ENCODE data around the gene FOXN3.

DNA sequence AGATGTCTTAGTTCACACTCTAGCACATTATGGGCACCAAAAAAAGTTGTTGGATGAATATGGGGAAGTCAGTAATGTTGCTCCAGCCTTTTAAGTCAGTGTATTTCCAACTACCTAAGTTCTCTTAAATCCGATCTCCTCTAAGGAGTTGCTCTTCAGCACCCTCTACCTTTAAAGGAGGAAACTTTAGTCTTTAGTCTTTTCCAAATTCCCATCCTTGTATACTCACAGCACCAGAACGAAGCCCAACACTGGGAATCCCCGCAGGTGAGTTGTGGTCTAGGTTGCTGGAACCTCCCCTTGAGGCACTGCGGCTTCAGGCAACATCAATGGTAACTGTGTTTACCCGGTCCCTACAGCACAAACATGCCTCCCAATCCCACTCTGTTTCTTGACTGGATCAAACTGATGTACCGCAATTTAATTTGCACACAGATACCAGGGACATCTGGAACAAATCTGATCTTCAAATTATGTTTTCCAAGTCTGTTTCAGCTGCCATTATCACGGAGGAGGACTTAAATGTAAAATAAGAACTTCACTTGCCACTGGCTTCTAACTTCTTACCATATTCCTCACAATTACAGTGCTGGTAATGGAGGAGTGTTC lies 179.0 kb downstream of the FOXN3 start:
- TF ChIP-seq POLR2A (IDR thresholded peaks at IDR 0.05; ENCODE audit: low read depth, low read length) (no peak), POLR2AphosphoS5 (IDR thresholded peaks at IDR 0.05; ENCODE audit: low read depth, low read length) (no peak)

Data from GM12892 (cell line).